Stimulated activated CD4-positive, alpha-beta T cell treated with anti-CD3 and anti-CD28 coated beads, Interleukin-4, amount 100 ng/mL, for 24 hours (primary cell): ENCODE data around the gene IGF2BP2.
"Not testable (repeated sequence)": the region's sequence is repeated elsewhere in the genome, so short reads cannot be mapped to it uniquely, and the experiment has no call there.

Experiments
- DNase-seq: peaks from one replicate; pipeline ENCODE4 v3.0.0-alpha.2; 2020

The IGF2BP2 gene

DNA sequence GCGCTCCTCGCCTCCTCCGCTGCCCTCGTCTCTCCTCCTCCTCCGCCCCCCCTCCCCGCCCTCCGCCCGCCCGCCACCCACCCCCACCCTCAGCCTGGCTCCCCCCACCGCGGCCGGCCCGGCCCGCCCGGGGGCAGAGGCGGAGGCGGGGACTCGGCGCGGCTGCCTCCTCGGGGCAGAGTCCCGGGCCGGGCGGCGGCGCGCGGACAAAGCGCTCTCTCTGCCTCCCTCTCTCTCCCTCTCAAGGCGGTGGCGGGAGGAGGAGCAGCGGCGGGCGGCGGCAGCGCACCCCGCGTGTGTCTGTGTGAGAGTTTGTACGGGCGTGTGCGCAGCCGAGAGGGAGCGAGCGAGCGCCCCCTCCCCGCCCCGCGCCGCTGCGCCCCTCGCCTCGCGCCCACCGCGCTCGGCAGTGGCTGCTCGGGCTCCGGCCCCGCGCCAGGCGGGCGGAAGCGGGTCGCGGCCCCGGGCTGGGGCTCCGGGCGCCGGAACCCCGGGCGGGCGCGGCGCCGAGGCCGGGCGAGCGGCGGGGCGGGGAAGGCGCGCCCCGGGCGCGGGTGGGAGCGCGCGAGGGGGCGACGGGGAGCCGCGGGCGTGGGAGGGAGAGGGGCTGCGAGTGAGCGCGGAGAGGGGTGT lies at the start of gene IGF2BP2:
IGF2BP2 (minus strand) TSS at position 37 of the 633 bp plus-strand sequence. CDS start 82 bp downstream, outside the sequence.
- peak; percentile 44 for DNase-seq

DNA sequence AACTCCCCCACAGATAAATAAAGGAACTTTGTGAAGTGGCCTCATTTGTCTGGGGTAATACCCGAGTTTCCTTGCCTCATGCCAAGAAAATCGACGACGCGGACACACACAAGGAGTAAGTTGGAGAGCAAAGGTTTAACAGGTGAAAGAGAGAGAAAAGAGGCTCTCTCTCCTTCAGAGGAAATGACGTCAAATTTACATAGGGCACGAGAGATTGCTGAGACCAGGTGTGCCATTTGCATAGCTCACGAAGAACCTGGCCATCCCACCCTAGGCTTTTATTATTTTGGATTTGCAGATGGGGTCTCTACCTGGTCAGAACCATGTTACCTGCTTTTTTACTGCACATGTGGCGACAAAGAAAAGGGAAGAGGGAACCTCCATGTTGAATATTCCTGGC lies 49.3 kb upstream of the IGF2BP2 start:
- no peak for DNase-seq

DNA sequence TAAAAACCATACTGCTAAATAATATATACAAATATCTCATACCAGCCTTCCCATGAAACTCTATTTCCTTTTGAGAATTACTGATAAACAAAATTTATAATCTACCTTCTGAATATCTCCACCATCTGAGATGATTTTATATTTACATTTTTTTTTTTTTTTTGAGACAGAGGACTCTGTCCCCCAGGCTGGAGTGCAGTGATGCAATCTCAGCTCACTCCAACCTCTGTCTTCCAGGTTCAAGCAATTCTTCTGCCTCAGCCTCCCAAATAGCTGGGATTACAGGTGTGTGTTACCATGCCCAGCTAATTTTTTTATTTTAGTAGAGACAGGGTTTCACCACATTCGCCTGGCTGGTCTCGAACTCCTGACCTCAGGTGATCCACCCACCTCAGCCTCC lies 42.8 kb upstream of the IGF2BP2 start:
- DNase-seq: no peak

DNA sequence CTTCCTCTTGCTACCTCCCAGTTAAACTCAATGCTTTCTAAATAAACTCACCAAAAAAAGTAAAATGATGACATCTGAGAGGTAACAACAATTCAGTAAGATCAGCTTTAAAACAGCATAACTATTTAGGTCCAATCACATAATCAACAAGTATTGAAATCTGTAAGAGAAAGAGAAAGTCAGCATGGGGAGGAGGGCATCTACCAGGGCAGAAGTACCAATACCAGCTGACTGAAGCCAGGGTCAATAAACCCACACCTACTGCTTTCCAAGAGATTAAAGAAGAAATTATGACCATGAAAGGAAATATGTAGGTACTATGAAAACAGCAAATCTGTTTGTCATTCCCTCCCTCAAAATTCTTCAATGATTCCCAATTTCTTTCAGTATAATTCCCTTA lies 42.2 kb upstream of the IGF2BP2 start:
- no peak for DNase-seq

DNA sequence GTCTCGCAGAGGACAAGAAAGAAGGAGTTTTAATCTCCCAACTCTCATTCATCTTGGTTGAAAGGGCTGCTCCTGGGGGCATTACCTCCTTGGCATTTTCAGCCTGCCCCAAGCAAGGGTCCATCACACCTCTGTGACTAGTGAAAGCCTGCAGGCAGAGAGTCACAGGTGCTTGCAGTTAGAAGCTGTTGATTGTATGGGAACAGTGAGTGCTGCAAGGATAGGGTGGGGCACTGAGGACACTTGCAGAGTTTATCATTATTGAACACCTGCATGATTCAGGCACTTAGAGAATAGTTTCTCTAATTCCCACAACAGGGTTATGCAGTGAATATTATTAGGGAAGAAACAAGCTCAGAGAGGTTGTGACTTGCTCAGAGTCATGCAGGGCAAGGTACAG lies 41.7 kb upstream of the IGF2BP2 start:
- no peak for DNase-seq

DNA sequence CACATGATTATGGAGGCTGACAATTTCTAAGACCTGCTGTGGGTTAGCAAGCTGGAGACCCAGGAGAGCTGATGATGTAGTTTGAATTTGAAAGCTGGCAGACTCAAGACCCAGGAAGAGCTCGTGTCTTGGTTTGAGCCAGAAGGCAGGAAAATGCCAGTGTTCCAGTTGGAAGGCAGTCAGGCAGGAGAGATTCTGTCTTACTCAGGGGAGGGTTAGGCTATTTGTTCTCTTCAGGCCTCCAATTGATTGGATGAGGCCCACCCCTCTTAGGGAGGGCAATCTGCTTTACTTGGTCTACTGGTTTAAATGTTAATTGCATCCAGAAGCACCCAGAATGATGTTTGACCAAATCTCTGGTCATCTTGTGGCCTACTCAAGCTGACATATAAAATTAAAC lies 40.4 kb upstream of the IGF2BP2 start:
- DNase-seq: no peak

DNA sequence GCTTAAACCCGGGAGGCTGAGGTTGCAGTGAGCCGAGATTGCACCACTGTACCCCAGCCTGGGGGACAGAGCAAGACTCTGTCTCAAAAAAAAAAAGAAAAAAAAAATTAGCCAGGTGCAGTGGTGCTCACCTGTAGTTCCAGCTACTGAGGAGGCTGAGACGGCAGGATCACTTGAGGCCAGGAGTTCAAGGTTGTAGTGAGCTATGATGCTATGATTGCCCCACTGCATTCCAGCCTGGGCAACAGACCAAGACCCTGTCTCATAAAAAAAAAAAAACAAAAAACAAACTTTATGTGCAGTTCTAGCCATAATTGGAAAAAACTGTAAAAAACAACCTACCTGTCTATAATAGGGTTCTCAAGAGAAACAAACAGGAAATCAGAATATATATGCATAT lies 39.9 kb upstream of the IGF2BP2 start:
- DNase-seq: no peak

DNA sequence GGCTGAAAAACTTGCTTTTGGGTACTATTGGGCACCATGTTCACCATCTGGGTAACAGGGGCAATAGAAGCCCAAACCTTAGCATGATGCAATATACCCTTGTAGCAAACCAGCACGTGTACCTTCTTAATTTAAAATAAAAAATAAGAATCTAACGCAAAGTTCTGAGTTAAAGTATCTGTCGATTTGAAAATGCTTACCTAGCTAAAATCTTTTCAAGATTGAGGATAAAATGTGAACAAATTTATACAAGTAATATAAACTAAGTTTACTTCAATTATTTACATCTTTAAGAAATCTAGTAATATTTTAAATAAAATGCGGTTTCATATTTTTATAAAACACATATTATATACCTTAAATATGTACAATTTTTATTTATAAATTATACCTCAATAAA lies 38.1 kb upstream of the IGF2BP2 start:
- DNase-seq: no peak

DNA sequence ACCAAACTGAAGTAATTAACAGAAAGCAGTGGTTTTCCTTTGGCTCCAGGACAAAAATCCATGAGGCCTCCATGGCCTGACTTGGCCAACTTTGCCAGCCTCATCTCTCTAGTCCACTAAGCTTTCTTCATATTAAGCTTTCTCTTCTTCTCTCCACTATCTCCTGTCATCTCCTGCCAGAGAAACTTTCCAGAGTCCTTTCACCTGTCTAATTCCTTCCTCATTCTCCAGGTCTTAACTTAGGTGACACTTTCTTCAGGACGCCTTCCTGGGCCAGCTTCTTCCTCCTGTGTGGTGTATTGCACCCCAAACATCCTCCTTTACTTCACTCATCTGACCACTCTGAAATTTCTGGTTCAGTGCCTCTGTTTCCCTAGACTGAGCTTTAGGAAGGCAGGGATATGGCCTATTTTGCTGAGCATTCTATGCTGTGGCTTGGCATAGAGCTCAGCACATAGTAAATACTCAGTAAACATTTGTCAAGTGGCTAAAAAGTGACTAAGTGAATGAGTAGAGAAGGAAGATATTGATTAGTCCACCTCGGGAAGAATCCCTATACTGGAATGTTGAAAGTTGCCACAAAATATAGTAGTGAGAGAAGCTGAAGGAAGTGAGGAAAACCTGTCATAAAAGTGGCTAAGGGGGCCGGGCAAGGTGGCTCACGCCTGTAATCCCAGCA lies 34.6 kb upstream of the IGF2BP2 start:
- no peak for DNase-seq

DNA sequence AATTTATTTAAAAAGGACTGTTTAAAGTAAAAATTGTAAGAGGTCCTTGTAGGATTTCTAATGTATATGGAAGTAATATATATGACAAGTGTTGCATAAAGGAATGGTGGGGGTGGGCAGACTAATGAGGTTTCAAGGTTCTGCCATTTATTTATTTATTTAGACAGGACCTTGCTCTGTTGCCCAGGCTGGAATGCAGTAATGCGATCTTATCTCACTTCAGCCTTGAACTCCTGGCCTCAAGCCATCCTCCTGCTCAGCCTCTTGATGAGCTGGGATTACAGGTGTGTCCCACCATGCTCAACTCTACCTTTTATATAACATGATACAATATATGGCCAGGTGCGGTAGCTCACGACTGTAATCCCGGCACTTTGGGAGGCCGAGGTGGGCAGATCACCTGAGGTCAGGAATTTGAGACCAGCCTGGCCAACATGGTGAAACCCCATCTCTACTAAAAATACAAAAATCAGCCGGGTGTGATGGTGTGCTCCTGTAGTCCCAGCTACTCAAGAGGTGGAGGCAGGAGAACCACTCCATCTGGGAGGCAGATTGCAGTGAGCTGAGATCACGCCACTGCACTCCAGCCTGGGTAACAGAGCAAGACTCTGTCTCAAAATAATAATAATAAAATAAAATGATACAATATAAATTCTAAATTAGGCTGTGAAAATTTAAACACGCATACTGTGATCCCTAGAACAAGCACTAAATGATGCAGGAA lies 33.8 kb upstream of the IGF2BP2 start:
- DNase-seq: no peak

DNA sequence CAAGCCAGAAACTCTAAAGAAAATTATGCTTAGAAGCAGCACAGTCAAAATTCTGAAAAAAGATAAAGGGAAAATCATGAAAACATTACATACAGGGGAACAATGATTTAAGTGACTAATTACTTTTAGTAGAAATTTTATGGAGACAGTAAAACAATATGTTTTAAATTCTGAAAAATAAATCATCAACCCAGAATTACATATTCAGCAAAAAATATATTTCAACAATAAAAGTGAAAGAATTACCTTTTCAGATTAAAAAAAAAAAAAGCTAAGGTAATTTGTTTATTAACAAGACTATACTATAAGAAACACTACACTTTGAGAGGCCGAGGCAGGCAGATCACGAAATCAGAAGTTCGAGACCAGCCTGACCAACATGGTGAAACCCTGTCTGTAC lies 32.4 kb upstream of the IGF2BP2 start:
- DNase-seq: no peak

DNA sequence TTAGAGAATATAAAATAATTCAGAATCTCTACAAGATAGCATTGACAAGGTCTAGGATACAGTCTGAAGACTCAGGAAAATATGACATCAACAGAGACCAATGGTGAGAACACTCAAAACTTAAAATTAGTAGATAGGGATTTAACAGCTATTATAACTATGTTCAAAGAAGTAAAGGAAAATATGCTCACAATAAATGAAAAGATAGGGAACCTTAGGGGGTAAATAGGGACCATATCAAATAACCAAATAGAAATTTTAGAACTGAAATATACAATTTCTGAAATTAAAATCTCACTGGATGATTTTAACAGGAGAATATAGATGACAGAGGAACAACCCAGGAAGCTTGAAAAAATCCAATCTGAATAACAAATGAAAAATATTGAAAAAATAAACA lies 31.8 kb upstream of the IGF2BP2 start:
- no peak for DNase-seq

DNA sequence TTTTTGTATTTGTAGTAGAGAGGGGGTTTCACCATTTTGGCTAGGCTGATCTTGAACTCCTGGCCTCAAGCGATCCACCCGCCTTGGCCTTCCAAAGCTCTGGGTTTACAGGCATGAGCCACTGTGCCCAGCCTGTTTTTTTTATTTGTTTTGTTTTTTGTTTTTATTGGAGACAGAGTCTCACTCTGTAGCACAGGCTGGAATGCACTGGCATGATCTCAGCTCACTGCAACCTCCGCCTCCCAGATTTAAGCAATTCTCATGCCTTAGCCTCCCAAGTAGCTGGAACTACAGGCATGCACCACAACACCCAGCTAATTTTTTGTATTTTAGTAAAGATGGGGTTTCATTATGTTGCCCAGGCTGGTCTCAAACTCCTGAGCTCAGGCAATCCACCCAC lies 28.9 kb upstream of the IGF2BP2 start:
- DNase-seq: not testable (repeated sequence)

DNA sequence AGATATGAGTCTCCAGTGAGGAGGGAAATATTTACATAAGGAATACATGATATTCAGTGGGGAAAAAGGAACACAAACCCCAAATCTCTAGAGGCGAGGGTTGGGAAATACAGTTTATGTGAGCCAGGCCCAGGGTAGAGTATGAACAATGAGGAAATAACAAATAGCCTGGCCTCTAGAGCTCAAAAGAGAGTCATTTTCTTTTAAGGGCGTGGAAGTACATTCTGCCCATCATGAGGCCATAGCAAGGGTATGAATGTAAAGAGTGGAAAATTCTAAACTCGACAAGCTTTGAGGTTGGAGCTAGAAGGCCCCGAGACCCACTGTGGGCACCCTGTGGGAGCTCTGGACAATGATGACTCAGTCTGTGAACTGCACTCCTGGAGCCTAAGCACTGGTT lies 27.8 kb upstream of the IGF2BP2 start:
- DNase-seq: no peak

DNA sequence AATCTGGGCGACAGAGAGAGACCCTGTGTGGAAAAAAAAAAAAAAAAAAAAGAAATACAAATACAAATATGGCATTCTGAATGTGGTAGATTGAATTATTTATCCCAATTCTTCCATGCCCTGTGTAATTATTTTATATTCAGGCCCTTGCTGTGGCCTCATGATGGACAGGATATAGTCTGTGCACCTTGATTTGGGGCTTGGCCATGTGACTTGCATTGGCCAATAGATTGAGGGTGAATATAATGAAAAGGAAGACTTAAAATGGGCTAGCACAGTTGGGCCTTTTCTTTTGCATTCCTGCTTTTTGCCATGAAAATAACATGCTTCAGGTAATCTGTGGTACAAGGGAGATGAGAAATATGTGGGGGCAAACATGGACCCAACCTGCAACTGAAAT lies 27.1 kb upstream of the IGF2BP2 start:
- no peak for DNase-seq

DNA sequence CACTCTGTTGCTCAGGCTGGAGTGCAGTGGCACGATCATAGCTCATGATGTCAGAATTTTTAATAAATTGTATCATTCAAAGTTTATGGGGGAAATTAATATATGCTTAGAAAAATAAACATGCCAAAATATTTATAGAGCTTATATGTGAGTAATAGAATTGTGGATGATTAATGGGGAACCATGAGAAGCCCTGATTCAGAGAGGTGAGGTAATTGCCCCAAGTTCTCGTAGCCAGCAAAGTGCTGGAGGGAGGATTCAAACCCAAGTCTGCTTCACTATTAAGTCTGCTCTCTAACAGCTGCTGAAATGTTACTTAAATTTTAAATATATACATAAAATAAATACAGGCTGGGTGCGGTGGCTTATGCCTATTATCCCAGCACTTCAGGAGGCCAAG lies 26.2 kb upstream of the IGF2BP2 start:
- DNase-seq: no peak

DNA sequence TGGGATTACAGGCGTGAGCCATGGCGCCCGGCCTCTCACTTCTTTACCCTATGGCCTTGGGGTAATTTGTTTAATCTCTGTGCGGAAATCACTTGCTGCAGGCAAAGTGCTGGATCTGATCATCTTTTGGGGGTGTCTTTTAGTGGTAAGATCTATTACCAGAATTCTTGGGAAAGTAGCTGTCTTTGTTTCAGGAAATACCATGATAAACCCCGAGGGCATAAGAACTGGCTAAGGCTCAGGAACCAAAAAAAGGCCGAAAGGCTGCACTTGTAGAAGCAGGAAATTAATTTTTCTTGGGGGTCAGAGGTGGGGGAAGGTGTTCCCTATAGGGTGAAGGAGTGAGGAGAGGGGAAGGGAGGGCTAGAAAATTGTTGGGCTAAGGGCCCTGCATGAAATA lies 22.7 kb upstream of the IGF2BP2 start:
- no peak for DNase-seq

DNA sequence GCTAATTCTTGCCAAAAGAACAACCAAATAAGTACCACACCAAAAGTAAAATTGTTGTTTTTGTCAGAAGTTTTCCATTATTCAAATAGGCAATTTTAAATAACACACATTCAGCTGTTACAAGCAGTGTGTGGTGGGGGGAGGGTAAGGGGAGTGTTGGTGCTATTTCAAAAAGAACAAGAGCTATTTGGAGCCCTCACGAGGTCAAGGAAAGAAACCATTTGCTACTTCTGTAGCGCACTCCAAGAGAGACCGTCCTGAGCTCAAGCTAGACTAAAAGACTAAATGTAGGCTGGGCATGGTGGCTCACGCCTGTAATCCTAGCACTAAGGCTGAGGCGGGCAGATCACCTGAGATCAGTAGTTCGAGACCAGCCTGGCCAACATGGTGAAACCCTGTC lies 21.2 kb upstream of the IGF2BP2 start:
- DNase-seq: no peak

DNA sequence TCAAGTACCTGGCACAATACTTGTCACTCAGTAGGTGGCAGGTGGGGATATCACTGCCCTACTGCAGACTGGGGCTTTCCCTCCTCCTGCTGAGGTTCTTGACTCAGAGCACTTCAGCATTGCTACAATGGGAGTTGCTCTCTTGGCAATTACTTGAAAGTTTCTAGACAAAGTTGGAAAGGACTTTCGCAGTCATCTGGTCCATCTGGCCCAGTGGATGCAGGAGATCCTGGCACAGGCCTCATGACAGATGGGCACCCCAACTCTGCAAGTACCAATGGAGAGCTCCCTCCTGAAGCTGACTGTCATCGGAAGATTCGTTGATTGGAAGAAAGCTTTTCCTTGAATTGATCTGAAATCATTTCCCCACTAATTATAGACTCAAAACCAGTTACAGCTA lies 19.2 kb upstream of the IGF2BP2 start:
- no peak for DNase-seq

DNA sequence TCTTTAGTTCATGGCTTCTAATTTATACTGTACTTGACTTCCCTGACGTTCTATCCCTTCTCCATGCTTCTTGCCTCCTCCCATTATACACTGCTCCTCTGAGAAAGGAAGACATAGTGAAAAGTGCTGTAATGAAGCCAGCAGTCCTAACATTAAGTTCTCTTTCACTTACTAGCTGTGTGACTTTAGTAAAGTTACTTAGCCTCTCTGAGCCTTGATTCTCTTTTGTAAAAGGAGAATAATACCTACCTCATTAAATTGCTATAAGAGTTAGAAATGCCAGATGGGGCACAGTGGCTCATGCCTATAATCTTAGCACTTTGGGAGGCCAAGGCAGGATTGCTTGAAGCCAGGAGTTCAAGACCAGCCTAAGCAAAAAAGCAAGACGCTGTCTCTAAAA lies 18.8 kb upstream of the IGF2BP2 start:
- DNase-seq: no peak

DNA sequence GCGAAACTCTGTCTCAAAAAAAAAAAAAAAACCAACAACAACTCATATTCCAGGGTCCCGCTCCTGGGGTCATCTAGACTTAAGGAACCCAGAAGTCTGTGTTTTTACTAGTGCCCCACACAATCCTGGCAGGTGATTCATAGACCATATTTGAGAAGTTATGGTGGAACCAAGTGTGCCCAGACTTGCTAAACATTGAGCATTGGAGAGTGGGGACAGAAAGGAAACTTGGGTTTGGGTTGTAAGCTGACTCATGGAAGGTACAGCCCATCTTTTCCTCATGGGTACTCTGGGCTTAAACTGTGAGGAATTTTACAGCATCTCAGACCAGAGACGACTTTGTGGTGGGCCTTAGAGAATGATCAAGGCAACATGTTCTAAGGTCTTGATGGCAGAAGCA lies 18.3 kb upstream of the IGF2BP2 start:
- DNase-seq: no peak

DNA sequence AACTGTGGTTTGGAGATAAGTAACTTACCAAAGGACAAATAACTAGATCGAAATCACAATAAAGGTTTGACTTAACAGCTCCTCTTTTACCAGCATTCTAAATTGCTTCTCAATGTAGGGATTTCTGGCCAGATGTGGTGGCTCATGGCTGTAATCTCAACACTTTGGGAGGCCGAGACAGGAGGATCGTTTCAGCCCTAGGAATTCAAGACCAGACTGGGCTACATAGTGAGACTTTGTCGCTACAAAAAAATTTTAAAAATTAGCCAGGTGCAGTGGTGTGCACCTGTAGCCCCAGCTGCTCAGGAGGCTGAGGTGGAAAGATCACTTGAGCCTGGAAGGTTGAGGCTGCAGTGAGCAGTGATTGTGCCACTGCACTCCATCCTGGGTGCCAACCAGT lies 17.4 kb upstream of the IGF2BP2 start:
- no peak for DNase-seq

DNA sequence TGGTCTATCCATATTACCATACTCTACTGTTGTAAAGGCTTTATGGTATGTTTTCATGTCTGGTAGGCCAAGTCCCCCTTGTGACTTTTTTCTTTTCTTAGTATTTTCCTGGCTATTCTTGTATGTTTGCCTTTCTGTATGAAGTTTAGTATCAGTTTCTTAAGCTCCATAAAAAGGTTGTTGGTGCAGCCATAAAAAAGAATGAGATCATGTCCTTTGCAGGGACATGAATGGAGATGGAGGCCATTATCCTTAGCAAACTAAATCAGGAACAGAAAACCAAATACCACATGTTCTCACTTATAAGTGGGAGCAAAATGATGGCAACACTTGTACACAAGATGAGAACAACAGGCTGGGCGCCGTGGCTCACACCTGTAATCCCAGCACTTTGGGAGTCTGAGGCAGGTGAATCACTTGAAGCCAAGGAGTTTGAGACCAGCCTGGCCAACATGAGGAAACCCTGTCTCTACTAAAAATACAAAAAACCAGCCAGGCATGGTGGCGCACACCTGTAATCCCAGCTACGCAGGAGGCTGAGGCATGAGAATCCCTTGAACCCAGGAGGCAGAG lies 13.7 kb upstream of the IGF2BP2 start:
- DNase-seq: not testable (repeated sequence)

DNA sequence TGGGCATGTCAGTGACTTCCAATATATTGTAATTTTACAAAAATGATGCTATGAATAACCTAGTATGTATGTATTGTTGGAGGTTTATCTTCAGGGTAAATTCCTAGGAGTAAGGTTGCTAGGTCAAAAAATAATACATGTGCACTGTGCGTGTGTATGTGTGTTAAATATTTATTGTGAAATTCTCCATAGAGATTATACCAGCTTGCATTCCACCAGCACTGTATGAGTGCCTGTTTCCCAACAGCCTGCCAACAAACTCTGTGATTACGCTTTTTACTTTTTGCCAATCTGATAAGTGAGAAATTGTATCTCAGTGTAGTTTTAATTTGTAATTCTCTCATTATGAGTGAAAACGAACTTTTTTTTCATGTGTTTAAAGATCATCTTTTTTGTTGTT lies 12.6 kb upstream of the IGF2BP2 start:
- DNase-seq: no peak
